ENCODE results near the gene KL. TPM values are rescaled to one million over a fixed set of nuclear protein-coding genes. Genes with fewer than 3 reads are reported as not detected.

KL gene
- total RNA-seq, 2 donors from 2014 or later = 2.3 to 3.3 TPM

- intact Hi-C loops (cut with DNase I) = no loop called here
- DNase-seq (no peak), ATAC-seq (no peak)
Measured at GRCh38 chr13:33072759-33073158, 56.5 kb downstream of the KL start.

DNA sequence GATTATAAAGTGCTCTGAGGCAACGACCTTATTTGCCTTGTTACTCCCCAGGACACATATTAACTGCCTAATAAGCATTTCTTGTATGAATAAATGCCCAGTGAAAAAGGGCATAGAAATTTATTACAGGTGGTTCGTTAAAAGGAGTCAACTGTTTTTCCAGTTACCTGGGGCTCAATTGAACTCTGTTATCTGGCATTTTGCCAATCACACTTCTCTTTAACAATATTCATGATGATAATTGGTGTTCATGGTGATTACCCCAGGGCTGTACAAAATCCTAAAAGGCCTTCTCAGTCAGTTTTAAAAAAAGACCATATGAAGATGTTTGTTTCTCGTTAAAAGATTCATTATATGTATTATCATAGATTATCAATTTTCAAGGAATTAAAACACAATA lies 57.1 kb downstream of the KL start:
- DNase-seq = no peak
- intact Hi-C loops (cut with DNase I) = no loop called here
- ATAC-seq = no peak

DNA sequence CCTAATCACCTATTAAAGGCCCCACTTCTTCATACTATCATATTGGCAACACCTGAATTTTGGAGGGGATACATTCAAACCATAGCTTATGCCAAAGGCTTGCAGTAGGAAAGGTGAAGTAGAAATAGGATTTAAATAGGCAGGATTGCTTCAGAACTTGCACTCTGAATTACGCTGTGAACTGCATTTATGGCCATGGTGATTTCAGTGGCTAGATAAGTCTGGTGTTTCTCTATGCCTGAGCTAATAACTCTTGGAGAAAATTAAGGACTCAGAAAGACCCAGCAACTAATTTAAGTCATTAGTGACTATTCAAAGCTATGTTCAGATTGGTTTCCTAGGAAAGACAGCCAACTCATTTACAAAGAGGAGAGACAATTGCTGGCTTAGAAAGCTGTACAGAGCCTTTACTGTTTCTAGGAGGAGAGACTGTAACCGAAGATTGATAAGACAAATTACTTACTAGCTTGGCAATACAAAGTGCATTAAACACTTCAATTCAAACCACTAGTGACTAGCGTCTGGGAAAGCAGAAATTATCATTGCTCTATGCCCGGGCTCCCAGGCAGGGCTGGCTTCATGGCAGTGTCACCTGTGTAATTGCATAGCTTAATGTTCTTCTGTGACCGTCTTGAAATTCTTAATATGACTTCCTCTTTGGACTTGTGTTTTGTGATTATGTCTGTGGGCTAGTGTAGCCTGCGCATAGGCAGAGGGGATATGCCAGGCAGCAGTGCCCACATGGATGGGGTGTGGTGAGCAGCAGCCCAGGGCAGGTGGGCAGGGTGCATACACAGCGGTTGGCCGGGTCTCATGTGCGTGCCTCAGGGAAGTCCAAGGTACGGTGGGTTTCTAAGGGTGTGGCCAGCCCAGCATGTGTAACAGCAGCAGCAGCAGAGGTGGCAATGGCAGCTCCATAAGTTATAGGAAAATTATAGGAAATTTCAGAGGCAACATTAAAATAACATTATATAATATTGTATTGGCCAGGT lies 60.1 kb downstream of the KL start:
- DNase-seq (no peak), ATAC-seq (no peak)
- intact Hi-C loops (cut with DNase I) = no loop called here

GRCh38 chr13:33078263-33078662 lies 62.0 kb downstream of the KL start:
- ATAC-seq (no peak), DNase-seq (no peak)
- intact Hi-C loops (cut with DNase I) = no loop called here

- intact Hi-C loops (cut with DNase I) = no loop called here
- ATAC-seq (peak in 1 of 2 donors; percentile 32), DNase-seq (no peak)
Measured at GRCh38 chr13:33079960-33080359, 63.7 kb downstream of the KL start.

DNA sequence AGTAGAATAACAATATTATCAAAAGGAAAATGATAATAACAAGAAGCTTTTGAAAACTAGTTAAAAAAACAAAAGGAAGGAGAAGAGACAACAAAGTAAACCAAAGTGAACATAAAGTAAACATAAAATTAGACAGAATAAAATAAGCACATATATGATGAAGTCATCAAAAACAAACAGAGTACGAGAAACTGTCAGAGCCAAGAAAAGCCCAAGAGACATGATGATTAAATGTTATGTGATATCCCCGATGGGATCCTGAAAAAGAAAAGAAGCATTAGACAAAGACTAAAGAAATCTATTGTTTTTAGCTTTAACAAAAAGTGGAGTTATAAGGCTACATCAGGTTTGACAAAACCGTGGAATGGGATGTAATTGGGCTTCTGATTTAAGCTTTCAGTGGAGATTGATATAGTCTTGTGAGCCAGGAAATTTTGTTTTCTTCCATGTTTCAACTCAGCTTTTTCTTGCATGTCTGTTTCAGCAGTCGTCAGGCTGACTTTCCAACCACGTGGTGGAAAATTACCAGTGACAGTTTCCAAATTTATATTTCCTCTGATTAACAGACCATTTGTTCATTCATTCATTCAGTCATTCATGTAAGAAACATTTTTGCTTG lies 64.9 kb downstream of the KL start:
- DNase-seq (no peak), ATAC-seq (no peak)
- intact Hi-C loops (cut with DNase I) = no loop called here

- ATAC-seq = no peak
- DNase-seq = no peak
- intact Hi-C loops (cut with DNase I) = no loop called here
Measured at GRCh38 chr13:33081666-33082065, 65.4 kb downstream of the KL start.

DNA sequence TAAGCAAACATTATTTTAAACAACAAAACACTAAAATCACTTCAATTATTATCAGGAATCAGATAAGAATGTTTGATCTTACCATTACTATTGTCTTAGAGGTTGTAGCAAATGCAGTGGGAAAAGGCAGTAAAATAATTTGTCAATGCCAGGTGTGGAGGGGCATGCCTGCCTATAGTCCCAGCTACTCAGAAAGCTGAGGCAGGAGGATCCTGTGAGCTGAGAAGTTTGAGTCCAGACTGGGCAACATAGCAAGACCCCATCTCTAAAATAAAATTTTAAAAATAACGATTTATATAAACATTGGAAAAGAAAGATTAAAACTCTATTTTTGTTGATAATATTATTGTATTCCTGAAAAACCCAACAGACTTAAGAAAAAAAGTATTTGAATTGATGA lies 66.8 kb downstream of the KL start:
- intact Hi-C loops (cut with DNase I) = no loop called here
- ATAC-seq = no peak

DNA sequence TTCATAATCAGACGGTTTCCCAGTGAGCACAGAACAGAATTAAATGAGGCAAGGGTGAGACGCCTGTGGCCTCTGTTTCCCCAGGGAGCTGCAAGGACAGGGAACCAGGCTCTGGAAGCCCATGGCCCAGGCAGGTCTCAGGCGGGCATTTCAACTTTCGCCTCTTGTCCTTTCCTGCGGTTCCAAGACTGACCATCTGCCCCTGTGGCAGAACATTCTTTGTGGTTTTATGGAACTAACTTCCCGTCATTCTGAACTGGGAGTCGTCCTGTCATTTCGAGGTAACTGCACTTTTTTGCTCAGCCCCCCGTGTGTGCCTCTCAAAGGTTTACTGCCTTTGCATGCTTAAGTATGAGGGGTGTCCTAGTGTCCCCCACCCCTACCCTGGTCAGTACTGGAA lies 70.9 kb downstream of the KL start:
- DNase-seq = no peak
- no peak for ATAC-seq
- intact Hi-C loops (cut with DNase I) = no loop called here

More for the DNA sequence above, 66.8 kb downstream of the KL start:
- no peak for DNase-seq

- no peak for DNase-seq
- intact Hi-C loops (cut with DNase I) = no loop called here
- no peak for ATAC-seq
Measured at GRCh38 chr13:33087790-33088189, 71.6 kb downstream of the KL start.

GRCh38 chr13:33089311-33089710 lies 73.1 kb downstream of the KL start:
- ATAC-seq (no peak), DNase-seq (no peak)
- intact Hi-C loops (cut with DNase I) = no loop called here

- ATAC-seq = no peak
- DNase-seq = no peak
- intact Hi-C loops (cut with DNase I) = no loop called here
Measured at GRCh38 chr13:33090755-33091414, 74.7 kb downstream of the KL start.

- ATAC-seq (no peak), DNase-seq (no peak)
- intact Hi-C loops (cut with DNase I) = no loop called here
Measured at GRCh38 chr13:33091415-33091774, 75.2 kb downstream of the KL start.

- intact Hi-C loops (cut with DNase I) = no loop called here
- ATAC-seq (peak in 1 of 2 donors; percentile 57), DNase-seq (peak; percentile 52)
Measured at GRCh38 chr13:33092073-33092987, 76.1 kb downstream of the KL start.

DNA sequence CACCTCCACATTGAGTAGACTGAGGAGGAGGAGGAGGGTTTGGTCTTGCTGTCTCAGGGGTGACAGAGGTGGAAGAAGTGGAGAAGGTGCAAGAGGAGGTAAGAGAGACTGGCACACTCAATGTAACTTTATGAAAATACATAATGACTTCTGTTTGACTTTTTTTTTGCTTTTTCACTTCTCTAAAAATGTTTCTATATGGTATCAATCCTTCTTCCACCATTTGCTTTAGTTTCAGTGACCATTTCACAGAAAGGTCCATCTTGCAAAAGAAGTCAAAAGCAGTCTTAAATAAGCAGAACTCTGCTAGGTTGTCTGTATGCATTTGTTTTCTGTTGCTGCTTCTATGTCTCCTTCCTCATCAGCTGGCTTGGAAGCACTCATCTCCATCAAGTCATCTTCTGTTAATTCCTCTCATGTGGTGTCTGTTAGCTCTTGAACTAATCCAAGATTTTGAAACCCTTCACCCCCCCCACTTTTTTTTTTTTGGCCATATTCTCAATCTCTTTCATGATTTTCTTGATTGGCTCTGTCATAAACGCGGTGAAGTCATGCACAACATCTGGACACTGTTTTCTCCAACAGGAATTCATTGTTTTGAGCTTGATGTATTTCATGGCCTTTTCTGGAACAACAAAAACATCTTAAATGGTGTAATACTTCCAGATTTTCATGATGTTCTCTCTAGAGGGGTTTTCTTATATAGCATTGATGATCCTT lies 80.8 kb downstream of the KL start:
- ATAC-seq (no peak), DNase-seq (no peak)
- intact Hi-C loops (cut with DNase I) = no loop called here

DNA sequence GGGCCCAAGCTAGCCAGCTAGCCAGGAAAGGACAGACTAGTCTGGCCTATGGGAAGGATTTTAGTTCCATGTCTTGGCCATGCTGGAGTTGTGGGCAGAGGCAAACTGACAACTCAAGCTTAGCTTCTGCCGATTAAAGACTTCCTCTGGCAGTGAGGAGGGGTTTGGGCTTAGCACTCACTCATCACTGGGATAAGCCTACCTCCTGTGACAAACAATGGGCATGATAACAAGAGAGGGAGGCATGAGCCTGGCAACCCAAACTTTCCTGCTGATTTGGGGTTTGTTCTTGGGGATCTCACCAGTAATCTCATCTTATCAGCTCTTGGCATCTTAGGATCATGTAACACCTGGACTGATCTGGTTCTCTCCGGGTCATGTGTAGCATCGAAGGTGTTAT lies 83.6 kb downstream of the KL start:
- no peak for DNase-seq
- intact Hi-C loops (cut with DNase I) = no loop called here
- ATAC-seq = peak; percentile 34 to 70

DNA sequence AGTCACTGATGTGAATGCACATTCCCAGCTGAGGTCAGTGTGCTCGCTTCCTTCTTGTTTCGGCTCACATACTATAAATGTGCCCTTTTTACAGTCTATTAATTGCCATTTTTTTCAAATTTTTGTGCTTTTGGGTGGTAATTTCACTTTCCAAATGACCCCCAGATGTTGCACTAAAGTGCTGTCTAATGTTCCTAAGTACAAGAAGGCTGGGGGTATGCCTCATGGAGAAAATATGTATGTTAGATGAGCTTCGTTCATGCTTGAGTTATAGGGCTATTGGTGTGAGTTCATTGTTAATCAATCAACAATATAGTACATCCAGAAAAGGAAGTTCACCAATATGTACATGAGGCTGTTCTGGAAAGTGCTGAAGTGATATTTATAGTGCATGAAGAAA lies 84.7 kb downstream of the KL start:
- intact Hi-C loops (cut with DNase I) = no loop called here
- ATAC-seq (no peak), DNase-seq (no peak)

- ATAC-seq (no peak), DNase-seq (no peak)
- intact Hi-C loops (cut with DNase I) = no loop called here
Measured at GRCh38 chr13:33101835-33102234, 85.6 kb downstream of the KL start.

DNA sequence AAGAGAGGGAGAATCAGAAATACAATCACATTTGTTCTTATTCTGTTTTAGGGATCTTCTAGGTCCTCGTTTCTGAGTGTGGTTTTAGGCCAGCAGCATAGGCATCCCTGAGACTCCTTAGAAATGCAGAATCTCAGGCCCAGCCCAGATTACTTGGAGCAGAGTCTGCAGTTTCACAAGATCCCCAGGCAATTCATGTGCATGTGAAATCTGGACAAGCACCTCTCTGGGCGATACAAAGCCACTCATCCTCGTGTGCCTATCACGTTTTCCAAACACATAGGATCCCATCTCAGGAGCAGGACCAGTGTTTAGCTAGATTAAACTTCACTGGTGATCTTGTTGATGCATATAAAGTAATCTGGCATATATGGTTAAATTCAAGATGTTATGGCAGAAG lies 87.2 kb downstream of the KL start:
- DNase-seq (no peak), ATAC-seq (no peak)
- intact Hi-C loops (cut with DNase I) = no loop called here

Data from left cardiac atrium (tissue), 4 donors.